CD4-positive, alpha-beta T cell treated with Interleukin-12 subunit alpha and Interleukin-12 subunit beta, for 1 hour (primary cell): Measurements from ENCODE around the gene LRFN2.

Experiments
- DNase-seq: peaks from one replicate; pipeline ENCODE4 v3.0.0-alpha.2; 2020

The LRFN2 gene

GRCh38 chr6:40541556-40542174, 45.5 kb downstream of the LRFN2 start:
- DNase-seq, result no peak

- DNase-seq, result no peak
These were observed 46.4 kb downstream of the LRFN2 start for GRCh38 chr6:40540790-40541189.

GRCh38 chr6:40539853-40540252, 47.3 kb downstream of the LRFN2 start:
- DNase-seq, result no peak

GRCh38 chr6:40538556-40538955, 48.6 kb downstream of the LRFN2 start:
- DNase-seq, result no peak

- DNase-seq, result no peak
These were observed 49.7 kb downstream of the LRFN2 start for GRCh38 chr6:40537446-40537845.

- DNase-seq, result no peak
These were observed 50.7 kb downstream of the LRFN2 start for GRCh38 chr6:40536442-40536841.

GRCh38 chr6:40535819-40536380, 51.3 kb downstream of the LRFN2 start:
- no peak for DNase-seq

GRCh38 chr6:40535110-40535818, 51.9 kb downstream of the LRFN2 start:
- DNase-seq, result no peak

- DNase-seq, result no peak
These were observed 54.7 kb downstream of the LRFN2 start for GRCh38 chr6:40532349-40533000.

- no peak for DNase-seq
These were observed 57.2 kb downstream of the LRFN2 start for GRCh38 chr6:40529919-40530318.

- no peak for DNase-seq
These were observed 58.1 kb downstream of the LRFN2 start for GRCh38 chr6:40529040-40529439.

GRCh38 chr6:40528051-40528450, 59.1 kb downstream of the LRFN2 start:
- DNase-seq, result no peak

- DNase-seq, result no peak
These were observed 61.1 kb downstream of the LRFN2 start for GRCh38 chr6:40526036-40526435.

GRCh38 chr6:40524797-40525585, 62.2 kb downstream of the LRFN2 start:
- DNase-seq, result no peak

GRCh38 chr6:40523505-40524172, 63.5 kb downstream of the LRFN2 start:
- DNase-seq, result no peak

GRCh38 chr6:40521496-40521895, 65.7 kb downstream of the LRFN2 start:
- DNase-seq, result no peak

- no peak for DNase-seq
These were observed 66.5 kb downstream of the LRFN2 start for GRCh38 chr6:40520678-40521077.

- DNase-seq, result no peak
These were observed 67.1 kb downstream of the LRFN2 start for GRCh38 chr6:40520084-40520483.

GRCh38 chr6:40517654-40518053, 69.5 kb downstream of the LRFN2 start:
- no peak for DNase-seq

GRCh38 chr6:40516429-40516828, 70.7 kb downstream of the LRFN2 start:
- DNase-seq, result no peak

- no peak for DNase-seq
These were observed 74.8 kb downstream of the LRFN2 start for GRCh38 chr6:40512340-40512739.

- DNase-seq, result no peak
These were observed 75.3 kb downstream of the LRFN2 start for GRCh38 chr6:40511884-40512283.

GRCh38 chr6:40510442-40510841, 76.7 kb downstream of the LRFN2 start:
- DNase-seq, result no peak
